Smooth muscle cell (in vitro differentiated cells): ENCODE data around the gene ZNF548. TPM values are rescaled to one million over a fixed set of nuclear protein-coding genes. Genes with fewer than 3 reads are reported as not detected.

Source experiments
- DNase-seq: peaks from one replicate; lab custom pipeline; 2025; ENCODE audit not compliant: unreplicated experiment; lab: John Stamatoyannopoulos, UW
- H2AFZ ChIP-seq: fragments of 200-600 bp; sonication (generic); 2 replicates; pipeline ENCODE4 v1.6.0; 2016; ENCODE audit warnings: antibody characterized with exemption, low read depth, mild to moderate bottlenecking
- H3F3A ChIP-seq: fragments of 200-600 bp; sonication (generic); 2 replicates; pipeline ENCODE4 v1.6.0; 2017; ENCODE audit warnings: antibody characterized with exemption, low read depth
- H3K27ac ChIP-seq: fragments of 200-600 bp; sonication (generic); 2 replicates; pipeline ENCODE4 v1.5.1; 2016; ENCODE audit warnings: low read depth, mild to moderate bottlenecking
- H3K27me3 ChIP-seq: fragments of 200-600 bp; sonication (generic); 2 replicates; pipeline ENCODE4 v1.6.1; 2016; ENCODE audit warnings: low read depth, mild to moderate bottlenecking
- H3K36me3 ChIP-seq: fragments of 200-600 bp; sonication (generic); 2 replicates; pipeline ENCODE4 v1.5.1; 2016; ENCODE audit warnings: low read depth
- H3K4me1 ChIP-seq: fragments of 200-600 bp; sonication (generic); 2 replicates; pipeline ENCODE4 v1.5.1; 2016; ENCODE audit warnings: low read depth
- H3K4me2 ChIP-seq: fragments of 200-600 bp; sonication (generic); 2 replicates; pipeline ENCODE4 v1.6.0; 2016; ENCODE audit warnings: mild to moderate bottlenecking
- H3K4me3 ChIP-seq: fragments of 200-600 bp; sonication (generic); 2 replicates; pipeline ENCODE4 v1.5.1; 2016; ENCODE audit warnings: mild to moderate bottlenecking
- H3K79me2 ChIP-seq: fragments of 200-600 bp; sonication (generic); 2 replicates; pipeline ENCODE4 v1.6.0; 2016; ENCODE audit warnings: low read depth, mild to moderate bottlenecking
- H3K9ac ChIP-seq: fragments of 200-600 bp; sonication (generic); 2 replicates; pipeline ENCODE4 v1.6.0; 2016; ENCODE audit warnings: low read depth
- H3K9me3 ChIP-seq: fragments of 200-600 bp; sonication (generic); replicated peaks from 2 replicates; pipeline ENCODE4 v1.5.1; 2016; ENCODE audit warnings: low read depth
- H4K20me1 ChIP-seq: fragments of 200-600 bp; sonication (generic); 2 replicates; pipeline ENCODE4 v1.6.0; 2016; ENCODE audit warnings: low read depth
- WGBS: methylation state at CpG from one replicate; pipeline ENCODE4 v1.1.7; 2016; ENCODE audit warnings: low lambda C conversion rate; 5-methylcytosine and 5-hydroxymethylcytosine counted together
- polyA plus RNA-seq: library from polyadenylated mRNA; unstranded; fragments of >200 nt; fragmentation: Nextera tagmentation; extraction: Ambion mirVana; gene quantifications from 2 replicates; pipeline ENCODE4 v1.2.1, GENCODE V29; 2016
- total RNA-seq: library from RNA; depleted of rRNA; stranded (reverse); fragments of >200 nt; gene quantifications from 2 replicates; pipeline ENCODE4 v1.2.3, GENCODE V29; 2014
- TF ChIP-seq, protein P1 (sequence below): fragments of 200-600 bp; sonication (generic); IDR thresholded peaks from 2 replicates; pipeline ENCODE4 v1.5.1; 2017; ENCODE audit warnings: borderline replicate concordance, mild to moderate bottlenecking, antibody characterized with exemption; ENCODE audit not compliant: insufficient read depth, poor library complexity, severe bottlenecking

Gene ZNF548
- total and polyA plus RNA-seq, 2 experiments from 2014 or later: 13.1 to 27.3 TPM

DNA sequence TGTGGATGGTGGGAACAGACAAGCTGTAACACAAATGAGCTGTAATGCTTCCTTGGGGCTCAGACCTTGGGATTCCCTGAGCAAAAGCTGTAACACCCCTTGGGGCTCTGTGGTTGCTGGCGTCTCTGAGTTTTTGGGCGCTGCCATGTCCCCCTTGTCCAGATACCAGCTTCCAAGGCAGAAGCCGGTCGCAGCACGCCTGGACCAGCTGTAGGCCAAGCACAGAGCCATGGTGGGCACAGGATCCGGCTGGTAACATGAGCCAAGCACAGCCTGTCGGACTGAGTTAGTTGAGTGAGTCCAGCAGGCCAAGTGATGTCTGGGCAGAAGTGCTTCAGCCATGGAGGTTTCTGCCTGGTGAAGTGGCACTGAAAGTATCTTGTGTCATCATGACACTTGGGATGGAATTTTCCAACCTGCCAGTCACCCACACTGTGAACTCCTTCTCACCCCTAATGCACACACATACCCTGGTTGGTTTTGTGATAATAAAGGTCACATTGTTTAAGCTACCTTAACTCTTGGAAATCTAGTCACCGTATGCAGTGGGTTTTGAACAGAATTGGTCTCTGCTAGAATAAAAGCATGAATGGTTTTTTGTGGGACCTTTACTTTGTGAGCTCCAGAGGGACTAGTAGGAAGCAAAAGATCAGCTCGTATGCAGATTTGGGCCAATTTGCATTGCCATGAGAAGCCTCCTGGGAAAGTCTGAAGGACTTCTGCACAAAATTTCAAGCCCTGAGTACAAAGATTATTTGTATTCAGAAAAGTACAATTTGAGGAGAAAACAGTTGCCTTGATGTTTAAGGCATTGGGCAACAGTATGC is 14.3 kb downstream of the ZNF548 start:
- Histone ChIP-seq H3K4me2 (no peak overlapping the region), H3K4me3 (no peak overlapping the region), H3K4me1 (no peaks in the 10 kb centered on the region), H3K27ac (no peak overlapping the region), H3K9me3 (no peaks in the 10 kb centered on the region), H3K27me3 (no peaks in the 10 kb centered on the region), H2AFZ (no peak overlapping the region), H3K9ac (no peak overlapping the region), H3K79me2 (no peaks in the 10 kb centered on the region), H4K20me1 (peaks cover 2% of the 10 kb centered on the region), H3F3A (no peaks in the 10 kb centered on the region), H3K36me3 (peaks cover 12% of the 10 kb centered on the region)
- no peak for DNase-seq
- TF ChIP-seq, protein P1, sequence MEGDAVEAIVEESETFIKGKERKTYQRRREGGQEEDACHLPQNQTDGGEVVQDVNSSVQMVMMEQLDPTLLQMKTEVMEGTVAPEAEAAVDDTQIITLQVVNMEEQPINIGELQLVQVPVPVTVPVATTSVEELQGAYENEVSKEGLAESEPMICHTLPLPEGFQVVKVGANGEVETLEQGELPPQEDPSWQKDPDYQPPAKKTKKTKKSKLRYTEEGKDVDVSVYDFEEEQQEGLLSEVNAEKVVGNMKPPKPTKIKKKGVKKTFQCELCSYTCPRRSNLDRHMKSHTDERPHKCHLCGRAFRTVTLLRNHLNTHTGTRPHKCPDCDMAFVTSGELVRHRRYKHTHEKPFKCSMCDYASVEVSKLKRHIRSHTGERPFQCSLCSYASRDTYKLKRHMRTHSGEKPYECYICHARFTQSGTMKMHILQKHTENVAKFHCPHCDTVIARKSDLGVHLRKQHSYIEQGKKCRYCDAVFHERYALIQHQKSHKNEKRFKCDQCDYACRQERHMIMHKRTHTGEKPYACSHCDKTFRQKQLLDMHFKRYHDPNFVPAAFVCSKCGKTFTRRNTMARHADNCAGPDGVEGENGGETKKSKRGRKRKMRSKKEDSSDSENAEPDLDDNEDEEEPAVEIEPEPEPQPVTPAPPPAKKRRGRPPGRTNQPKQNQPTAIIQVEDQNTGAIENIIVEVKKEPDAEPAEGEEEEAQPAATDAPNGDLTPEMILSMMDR: no peak
- WGBS: 94% methylated on average over 9 of the region's 9 CpGs

DNA sequence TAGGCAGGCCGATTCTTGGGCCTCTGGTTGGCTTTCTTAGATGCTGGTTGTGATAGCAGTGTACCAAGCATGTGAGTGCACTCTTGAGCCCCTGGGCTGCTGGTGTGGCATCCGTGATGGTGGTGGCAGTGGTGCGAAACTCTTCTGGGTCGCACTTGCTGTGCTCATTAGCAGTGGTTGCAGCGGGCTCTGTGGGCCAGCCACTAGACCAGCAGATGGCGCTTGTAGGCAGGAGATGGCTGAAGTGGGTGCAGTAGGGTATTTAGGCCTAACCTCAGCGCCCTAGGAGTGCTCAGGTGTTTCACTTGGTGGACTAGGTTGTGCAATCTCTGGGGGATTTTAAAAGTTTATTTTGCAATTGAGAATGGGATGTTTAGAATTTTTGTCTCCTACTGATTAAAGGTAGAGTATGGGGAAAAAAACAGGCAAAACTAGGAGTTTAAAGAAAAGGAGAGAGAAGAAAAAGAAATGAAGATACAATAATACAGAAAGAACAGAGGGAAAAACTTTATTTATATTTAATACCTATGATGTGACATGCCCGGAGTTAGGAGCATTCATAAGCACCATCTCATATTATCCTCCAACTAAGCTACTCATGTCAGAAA is 17.0 kb downstream of the ZNF548 start:
- WGBS: 19% methylated on average over 8 of the region's 8 CpGs
- Histone ChIP-seq H3K9ac (no peak overlapping the region), H3K4me1 (no peaks in the 10 kb centered on the region), H3K27me3 (no peaks in the 10 kb centered on the region), H3K4me3 (no peak overlapping the region), H3K9me3 (no peaks in the 10 kb centered on the region), H3K36me3 (no peaks in the 10 kb centered on the region), H3K27ac (no peak overlapping the region), H3K79me2 (peaks cover 5% of the 10 kb centered on the region), H4K20me1 (no peaks in the 10 kb centered on the region), H3F3A (no peaks in the 10 kb centered on the region), H3K4me2 (no peak overlapping the region), H2AFZ (no peak overlapping the region)
- TF ChIP-seq, protein P1: peak; percentile 70
- DNase-seq: peak; percentile 3

DNA sequence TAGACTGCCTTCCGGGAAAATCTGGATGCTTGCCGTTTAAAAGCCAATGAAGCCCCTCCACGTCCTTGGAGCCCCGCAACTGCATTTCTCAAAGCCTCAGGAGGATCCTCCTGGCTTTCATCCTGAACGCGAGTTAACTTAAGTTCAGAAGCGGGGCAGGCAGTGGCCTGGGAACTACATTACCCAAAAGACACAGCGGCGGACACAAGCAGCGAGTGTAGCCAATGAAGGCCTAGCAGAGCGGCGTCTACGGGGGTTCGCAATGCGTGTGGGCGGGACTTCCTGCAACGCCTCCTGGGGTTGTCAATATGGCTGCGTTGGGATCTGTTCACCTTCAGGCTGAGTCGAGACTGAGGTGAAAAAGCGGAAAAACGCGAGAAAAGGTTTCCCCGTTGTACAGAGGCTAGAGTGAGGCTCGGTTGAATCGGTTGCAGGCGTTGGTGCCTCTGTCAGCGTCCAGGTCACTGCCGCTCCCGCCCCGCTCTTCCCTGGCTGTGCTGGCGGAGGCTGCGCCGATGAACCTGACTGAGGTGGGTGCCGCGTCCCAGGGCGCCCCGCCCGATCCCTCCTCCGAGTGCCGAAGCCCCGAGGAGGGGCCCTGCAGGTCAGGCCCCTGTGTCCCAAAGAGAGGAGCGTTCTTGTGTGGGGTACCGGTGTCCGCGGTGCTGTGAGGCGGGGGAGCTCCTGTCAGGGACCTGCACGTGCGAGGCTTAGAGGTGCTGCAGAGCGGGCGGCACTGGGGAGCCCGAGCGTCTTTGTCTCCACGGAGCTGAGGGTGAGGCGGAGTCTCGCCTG is 21.4 kb downstream of the ZNF548 start, which contains the start of gene ZNF17:
Gene ZNF17, plus strand, starts transcription at position 285 of the 795 bp plus-strand sequence. CDS start 2,455 bp downstream, outside the sequence.
- Histone ChIP-seq H3K27ac (no peak within 1 kb of the TSS), H3K4me1 (peaks cover 5% of the 10 kb centered on the region), H3K27me3 (no peaks in the 10 kb centered on the region), H3K4me2 (peak within 1 kb of the TSS; percentile 100), H3F3A (no peaks in the 10 kb centered on the region), H3K79me2 (peaks cover 41% of the 10 kb centered on the region), H3K4me3 (peak within 1 kb of the TSS; percentile 96), H4K20me1 (no peaks in the 10 kb centered on the region), H3K36me3 (no peaks in the 10 kb centered on the region), H2AFZ (peak within 1 kb of the TSS; percentile 87), H3K9me3 (no peaks in the 10 kb centered on the region), H3K9ac (peak within 1 kb of the TSS; percentile 80)
- WGBS: 2% methylated on average over 55 of the region's 55 CpGs
- TF ChIP-seq, protein P1: no peak
- peak; percentile 52 for DNase-seq
